ENCODE data around the gene GPATCH4. TPM values are rescaled to one million over a fixed set of nuclear protein-coding genes. Genes with fewer than 3 reads are reported as not detected.
A peak's percentile ranks its signal among the peaks of the same experiment; 100 is the strongest.

Gene GPATCH4
- total RNA-seq, 1 donor from 2014 or later: 19.7 TPM

DNA sequence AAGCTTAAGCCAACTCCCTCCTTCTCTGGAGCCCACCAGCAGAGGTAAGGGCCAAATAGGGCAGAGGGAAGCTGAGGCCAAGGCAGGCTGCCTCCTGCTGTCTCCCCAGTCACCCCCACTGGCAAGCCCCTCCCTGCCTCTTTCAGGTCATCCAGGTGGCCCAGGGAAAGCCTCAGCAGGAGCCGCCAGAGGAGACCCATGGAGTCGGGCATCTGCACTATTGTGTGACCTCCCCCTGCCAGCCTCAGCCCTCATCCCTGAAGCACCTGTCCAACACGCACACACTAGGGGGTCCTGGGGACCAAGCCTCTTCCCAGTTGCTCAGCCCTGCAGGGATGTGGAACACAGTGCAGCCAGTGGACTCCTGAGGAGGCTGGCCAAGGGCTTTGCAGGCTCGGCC lies 15.0 kb downstream of the GPATCH4 start:
- no peak for DNase-seq (ENCODE audit: low spot score)
- intact Hi-C loops (cut with DNase I): no loop called here
- no peak for ATAC-seq

GRCh38 chr1:156584813-156585212 lies 16.5 kb downstream of the GPATCH4 start:
- no peak for ATAC-seq
- no peak for DNase-seq (ENCODE audit: low spot score)
- intact Hi-C loops (cut with DNase I): no loop called here

GRCh38 chr1:156583821-156584622 lies 17.3 kb downstream of the GPATCH4 start:
- ATAC-seq: peak; percentile 60
- peak; percentile 86 for DNase-seq (ENCODE audit: low spot score)
- intact Hi-C loops (cut with DNase I): no loop called here

GRCh38 chr1:156582388-156583017 lies 18.8 kb downstream of the GPATCH4 start:
- DNase-seq (ENCODE audit: low spot score) (no peak), ATAC-seq (peak; percentile 5)
- intact Hi-C loops (cut with DNase I): no loop called here

GRCh38 chr1:156581661-156582387 lies 19.5 kb downstream of the GPATCH4 start:
- intact Hi-C loops (cut with DNase I): no loop called here
- DNase-seq (ENCODE audit: low spot score): peak; percentile 47

DNA sequence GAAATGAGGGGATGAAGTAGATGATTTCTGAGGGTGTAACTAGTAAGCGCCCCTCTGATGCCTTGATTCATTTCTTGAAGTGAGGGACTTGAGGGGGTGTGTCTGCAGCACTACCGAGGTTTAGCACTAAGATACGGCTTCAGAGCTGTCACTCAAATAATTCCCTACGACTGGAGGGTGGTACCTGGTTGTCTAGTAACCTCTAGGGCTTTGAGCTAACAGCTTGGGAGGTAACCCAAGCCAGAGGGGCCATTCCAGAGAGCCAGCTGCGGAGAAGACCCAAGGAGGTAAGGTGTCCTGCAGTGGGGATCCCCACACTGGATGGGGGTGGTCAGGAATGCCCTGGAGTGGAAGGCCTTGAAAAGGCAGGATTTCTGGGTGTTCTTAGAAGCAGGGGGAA lies 21.8 kb downstream of the GPATCH4 start, which contains the start of gene TTC24:
Gene TTC24, plus strand, starts transcription at position 252 of the 400 bp plus-strand sequence. CDS start 1,642 bp downstream, outside the sequence.
- DNase-seq (ENCODE audit: low spot score) (peak; percentile 38), ATAC-seq (no peak)
- intact Hi-C loops (cut with DNase I): no loop called here

More at GRCh38 chr1:156581661-156582387, 19.5 kb downstream of the GPATCH4 start:
- ATAC-seq: no peak

DNA sequence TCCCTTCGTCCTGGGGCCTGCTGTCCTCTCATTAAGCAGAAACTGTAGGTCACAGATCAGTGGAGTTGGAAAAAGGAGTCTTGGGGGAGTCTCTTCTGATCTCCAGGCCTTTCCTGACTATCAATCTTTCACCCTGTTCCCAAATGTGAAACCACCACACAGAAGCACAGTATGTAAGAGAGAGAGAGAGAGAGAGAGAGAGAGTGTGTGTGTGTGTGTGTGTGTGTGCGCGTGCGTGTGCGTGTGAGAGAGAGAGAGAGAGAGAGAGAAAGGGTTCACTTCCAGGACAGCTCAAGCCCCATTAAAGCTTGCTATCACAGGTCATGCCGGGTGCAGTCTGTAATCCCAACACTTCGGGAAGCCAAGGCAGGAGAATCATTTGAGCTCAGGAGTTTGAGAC lies 23.2 kb downstream of the GPATCH4 start:
- DNase-seq (ENCODE audit: low spot score) (peak; percentile 6), ATAC-seq (no peak)
- intact Hi-C loops (cut with DNase I): no loop called here

GRCh38 chr1:156577550-156577949 lies 23.7 kb downstream of the GPATCH4 start:
- ATAC-seq (no peak), DNase-seq (ENCODE audit: low spot score) (no peak)
- intact Hi-C loops (cut with DNase I): no loop called here

GRCh38 chr1:156574039-156574633 lies 27.1 kb downstream of the GPATCH4 start:
- DNase-seq (ENCODE audit: low spot score) (no peak), ATAC-seq (no peak)
- intact Hi-C loops (cut with DNase I): no loop called here

- ATAC-seq: no peak
- DNase-seq (ENCODE audit: low spot score): peak; percentile 13
- intact Hi-C loops (cut with DNase I): no loop called here
These were observed 28.6 kb downstream of the GPATCH4 start for GRCh38 chr1:156572663-156573018.

DNA sequence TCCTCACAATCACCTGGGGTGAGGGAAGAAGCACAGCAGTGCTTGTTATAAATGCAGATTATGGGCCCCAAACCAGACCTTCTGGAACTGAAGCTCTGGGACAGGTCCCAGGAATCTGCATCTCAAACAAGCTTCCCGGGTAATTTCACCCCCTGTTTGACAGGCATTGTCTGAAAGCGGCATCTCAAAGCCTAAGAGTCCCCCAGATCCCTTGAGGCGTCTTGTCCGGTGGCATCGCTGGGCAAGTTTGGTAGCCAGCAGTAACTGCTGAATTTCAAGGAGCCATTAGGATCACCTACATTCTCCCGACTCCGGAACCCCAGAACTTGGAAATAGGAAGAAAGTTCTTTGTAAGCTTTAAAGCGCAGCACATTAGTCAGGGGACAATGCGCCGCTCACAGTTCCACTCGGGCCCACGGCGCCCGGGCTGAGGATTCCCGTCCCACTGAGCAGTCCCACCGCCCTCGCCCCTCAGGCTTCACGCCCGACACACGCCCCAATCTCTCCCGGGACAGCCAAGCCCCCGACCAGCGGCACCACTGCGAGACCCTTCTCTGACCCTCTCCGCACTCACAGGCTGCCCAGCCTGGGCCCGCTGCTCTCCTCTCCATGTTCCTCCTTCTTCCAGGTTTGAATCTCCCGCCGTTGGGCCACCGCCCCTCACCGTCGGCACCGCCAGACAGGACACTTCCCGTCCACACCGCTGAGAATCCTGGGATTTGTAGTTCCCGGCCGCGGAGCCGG lies 29.2 kb downstream of the GPATCH4 start, which contains the start of gene IQGAP3:
Gene IQGAP3, minus strand, starts transcription at position 647 of the 744 bp plus-strand sequence. Its CDS starts 36 bp downstream, at position 611.
- intact Hi-C loops (cut with DNase I): no loop called here
- peak; percentile 88 for DNase-seq (ENCODE audit: low spot score)

DNA sequence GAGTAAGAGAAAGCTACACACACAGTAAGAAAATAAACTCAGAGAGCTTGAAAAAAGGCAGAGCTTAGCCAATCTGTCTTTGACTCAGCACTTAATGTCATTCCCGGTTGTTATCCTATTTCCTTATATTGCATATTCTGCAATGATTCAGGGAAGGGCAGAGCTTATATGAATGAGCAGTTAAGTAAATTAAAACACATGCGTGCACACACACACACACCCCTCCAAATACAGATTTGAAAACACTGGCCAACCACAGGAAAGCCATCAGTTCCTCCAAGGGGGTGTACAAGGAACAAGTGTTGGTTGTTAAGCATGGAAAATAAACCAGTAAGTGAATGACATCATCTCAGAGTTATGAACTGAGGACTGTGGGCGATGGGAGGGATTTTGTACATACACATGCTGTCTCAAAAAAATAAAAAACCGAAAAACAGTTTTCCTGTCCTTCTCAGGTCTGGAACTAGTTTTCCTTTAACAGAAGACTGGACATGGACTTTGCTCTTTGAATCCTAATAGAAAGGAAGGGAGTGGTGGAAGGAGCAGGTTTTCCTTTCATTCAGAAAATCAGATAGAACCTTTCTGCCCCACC lies 29.9 kb downstream of the GPATCH4 start:
- intact Hi-C loops (cut with DNase I): no loop called here
- DNase-seq (ENCODE audit: low spot score): no peak
- ATAC-seq: no peak

More for the DNA sequence above, 29.2 kb downstream of the GPATCH4 start, which contains the start of gene IQGAP3:
- peak; percentile 96 for ATAC-seq

GRCh38 chr1:156566436-156566835 lies 34.8 kb downstream of the GPATCH4 start:
- intact Hi-C loops (cut with DNase I): no loop called here
- DNase-seq (ENCODE audit: low spot score): no peak
- no peak for ATAC-seq

DNA sequence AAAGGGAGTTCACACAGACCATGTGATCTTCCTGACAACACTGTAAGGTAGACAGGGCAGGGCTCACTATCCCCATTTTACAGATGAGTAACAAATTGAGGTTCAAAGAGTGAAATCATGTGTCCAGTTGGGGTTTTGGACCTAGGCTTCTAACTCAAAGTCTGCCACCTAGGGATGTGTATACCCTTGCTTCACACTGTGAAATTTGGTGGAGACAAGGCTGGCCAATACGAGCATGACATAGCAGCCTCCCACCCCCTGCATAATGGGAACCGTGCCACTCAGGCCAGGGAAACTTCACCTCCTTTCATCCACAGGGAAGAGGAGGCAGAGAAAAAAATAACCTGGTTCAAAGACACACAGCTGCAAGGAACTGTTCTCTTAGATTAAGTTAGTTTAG lies 35.8 kb downstream of the GPATCH4 start:
- ATAC-seq (no peak), DNase-seq (ENCODE audit: low spot score) (no peak)
- intact Hi-C loops (cut with DNase I): no loop called here

DNA sequence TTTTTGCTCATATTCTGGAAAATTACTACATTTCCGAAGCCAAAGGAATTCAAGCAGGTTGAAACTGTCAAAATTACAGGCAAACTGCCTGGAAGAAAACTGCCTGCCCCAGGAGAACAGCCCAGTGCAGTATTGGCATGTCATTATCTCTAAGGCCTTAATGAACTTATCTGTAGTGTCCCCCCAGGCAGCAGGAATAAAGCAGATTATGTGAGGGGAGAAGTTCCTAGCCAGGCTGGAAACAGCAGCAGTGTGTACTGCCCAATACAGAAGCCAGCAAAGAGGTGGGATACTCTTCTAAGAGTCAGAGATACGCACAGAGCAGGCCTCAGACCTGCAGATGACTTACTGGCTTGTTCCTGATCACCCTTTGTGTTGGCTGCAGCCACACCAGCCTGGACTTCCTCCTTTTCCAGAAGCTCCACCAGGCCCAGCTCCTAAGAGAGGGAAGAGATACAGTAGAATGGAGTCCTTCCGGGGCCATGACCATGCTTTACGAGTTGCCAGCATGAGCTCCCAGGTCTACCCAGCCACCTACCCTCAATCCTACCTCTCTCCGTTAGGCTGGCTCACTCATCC lies 40.6 kb downstream of the GPATCH4 start:
- ATAC-seq (no peak), DNase-seq (ENCODE audit: low spot score) (no peak)
- intact Hi-C loops (cut with DNase I): no loop called here

- ATAC-seq (no peak), DNase-seq (ENCODE audit: low spot score) (no peak)
- intact Hi-C loops (cut with DNase I): no loop called here
These were observed 41.4 kb downstream of the GPATCH4 start for GRCh38 chr1:156559797-156560385.

GRCh38 chr1:156559086-156559796 lies 42.0 kb downstream of the GPATCH4 start:
- ATAC-seq (no peak), DNase-seq (ENCODE audit: low spot score) (no peak)
- intact Hi-C loops (cut with DNase I): no loop called here
